H1 (cell line): ENCODE results near the gene DDX51. TPM values are rescaled to one million over a fixed set of nuclear protein-coding genes. Genes with fewer than 3 reads are reported as not detected.

ENCODE experiments used
- CTCF ChIA-PET: fragments of 300-600 bp; sonication (Branson Sonifier 250); formaldehyde crosslinking; loops from one replicate; lab custom pipeline; 2021; ENCODE audit not compliant: partially characterized antibody; lab: Charles Lee
- POLR2A ChIA-PET: fragments of 300-600 bp; sonication (Branson Sonifier 250); formaldehyde crosslinking; loops from one replicate; lab custom pipeline; 2021; ENCODE audit warnings: inconsistent platforms; ENCODE audit not compliant: partially characterized antibody; lab: Charles Lee
- DNase-seq, 2 experiments: peaks; one replicate each; pipeline versions ENCODE4 v3.0.0 to v3.0.0-alpha.2; 2010 to 2022; ENCODE audit warnings: low spot score in 2 of 2, low read depth in 1 of 2, mixed read lengths in 1 of 2
- FAIRE-seq: peaks from 2 replicates; lab custom pipeline; 2011; peaks lifted over from hg19 to GRCh38; lab: Jason Lieb, UNC
- H2AFZ ChIP-seq: 2 replicates; pipeline ENCODE4 v1.8.1; 2012; ENCODE audit warnings: low read length, inconsistent platforms
- H2AK5ac ChIP-seq: 2 replicates; pipeline ENCODE4 v1.6.1; 2013; ENCODE audit warnings: low read depth, low read length
- H2BK120ac ChIP-seq: replicated peaks from 2 replicates; pipeline ENCODE3; 2013; ENCODE audit warnings: low read depth, low read length, inconsistent platforms
- H2BK12ac ChIP-seq: 2 replicates; pipeline ENCODE4 v1.6.1; 2013; ENCODE audit warnings: low read depth, low read length
- H2BK15ac ChIP-seq: 2 replicates; pipeline ENCODE4 v1.6.1; 2013; ENCODE audit warnings: low read length
- H2BK20ac ChIP-seq: 2 replicates; pipeline ENCODE4 v1.6.1; 2013; ENCODE audit warnings: low read length
- H2BK5ac ChIP-seq: 2 replicates; pipeline ENCODE4 v1.6.1; 2013; ENCODE audit warnings: low read depth, low read length
- H3K14ac ChIP-seq: 2 replicates; pipeline ENCODE4 v1.6.1; 2013; ENCODE audit warnings: inconsistent platforms; ENCODE audit not compliant: insufficient read length
- H3K18ac ChIP-seq: 2 replicates; pipeline ENCODE4 v1.6.1; 2013; ENCODE audit warnings: low read length; ENCODE audit errors: extremely low read depth
- H3K23ac ChIP-seq: 2 replicates; pipeline ENCODE4 v1.6.1; 2013; ENCODE audit warnings: inconsistent platforms; ENCODE audit not compliant: insufficient read length
- H3K23me2 ChIP-seq: 2 replicates; pipeline ENCODE4 v1.6.1; 2013; ENCODE audit warnings: low read depth, low read length
- H3K27ac ChIP-seq: 2 replicates; pipeline ENCODE4 v1.6.1; 2011; ENCODE audit warnings: low read depth, low read length, inconsistent platforms
- H3K27me3 ChIP-seq, 4 experiments: replicated peaks in 1 of 4; 1 replicate in 1 of 4; 2 replicates in 3 of 4; pipeline versions ENCODE4 v1.6.1 to v1.8.1; 2011 to 2013; ENCODE audit warnings: low read length in 3 of 4, mild to moderate bottlenecking in 3 of 4, inconsistent platforms in 2 of 4, mixed read lengths in 2 of 4, moderate library complexity in 1 of 4; ENCODE audit not compliant: control insufficient read depth in 3 of 4, insufficient read depth in 3 of 4; ENCODE audit errors: extremely low read depth in 1 of 4
- H3K36me3 ChIP-seq, 4 experiments: 2 replicates each; pipeline versions ENCODE4 v1.6.1 to v1.8.1; 2011 to 2013; ENCODE audit warnings: mild to moderate bottlenecking in 4 of 4, low read length in 3 of 4, moderate library complexity in 2 of 4, control low read depth in 1 of 4, inconsistent platforms in 1 of 4; ENCODE audit not compliant: insufficient read depth in 4 of 4, control insufficient read depth in 2 of 4
- H3K4ac ChIP-seq: replicated peaks from 2 replicates; pipeline ENCODE3; 2013; ENCODE audit warnings: low read length, low read depth, mixed read lengths, inconsistent platforms; ENCODE audit not compliant: insufficient read length
- H3K4me1 ChIP-seq, 4 experiments: replicated peaks in 1 of 4; 1 replicate in 1 of 4; 2 replicates in 3 of 4; pipeline versions ENCODE4 v1.6.1 to v1.8.1; 2011 to 2013; ENCODE audit warnings: low read length in 3 of 4, inconsistent platforms in 2 of 4, mixed read lengths in 1 of 4; ENCODE audit not compliant: insufficient read depth in 4 of 4, control insufficient read depth in 3 of 4
- H3K4me2 ChIP-seq, 2 experiments: 2 replicates each; pipeline versions ENCODE4 v1.6.1 to v1.8.1; 2011 to 2013; ENCODE audit warnings: low read depth in 2 of 2, low read length in 2 of 2, control low read depth in 1 of 2, inconsistent platforms in 1 of 2, mild to moderate bottlenecking in 1 of 2; ENCODE audit not compliant: insufficient read depth in 1 of 2
- H3K4me3 ChIP-seq, 4 experiments: fragments of 200-600, 300-600 bp in 1 of 4; sonication (generic), shearing (Covaris generic), sonication (Bioruptor Twin) in 1 of 4; 2 replicates each; pipeline versions ENCODE4 v1.5.1 to v1.8.1; 2011 to 2016; ENCODE audit warnings: low read length in 4 of 4, low read depth in 3 of 4, control low read depth in 2 of 4, inconsistent platforms in 2 of 4, mild to moderate bottlenecking in 2 of 4, mixed read lengths in 1 of 4, moderate library complexity in 1 of 4; ENCODE audit not compliant: insufficient read depth in 2 of 4; ENCODE audit errors: extremely low read depth in 1 of 4
- H3K56ac ChIP-seq: replicated peaks from 2 replicates; pipeline ENCODE3; 2013; ENCODE audit warnings: low read depth, mild to moderate bottlenecking, mixed read lengths, low read length, inconsistent platforms; ENCODE audit not compliant: insufficient read length
- H3K79me1 ChIP-seq: 2 replicates; pipeline ENCODE4 v1.6.1; 2013; ENCODE audit warnings: low read depth, low read length, control low read depth
- H3K79me2 ChIP-seq, 2 experiments: 2 replicates each; pipeline versions ENCODE4 v1.6.1 to v1.8.1; 2012 to 2013; ENCODE audit warnings: low read length in 2 of 2, mild to moderate bottlenecking in 2 of 2, inconsistent platforms in 1 of 2; ENCODE audit not compliant: insufficient read depth in 2 of 2, control insufficient read depth in 1 of 2
- H3K9ac ChIP-seq, 4 experiments: replicated peaks in 1 of 4; 1 replicate in 1 of 4; 2 replicates in 3 of 4; pipeline versions ENCODE4 v1.6.1 to v1.8.1; 2011 to 2013; ENCODE audit warnings: low read depth in 3 of 4, low read length in 3 of 4, control low read depth in 2 of 4, mild to moderate bottlenecking in 2 of 4, moderate library complexity in 2 of 4, inconsistent platforms in 1 of 4; ENCODE audit errors: extremely low read depth in 1 of 4
- H3K9me3 ChIP-seq, 2 experiments: 2 replicates each; pipeline versions ENCODE4 v1.6.1 to v1.8.1; 2012 to 2013; ENCODE audit warnings: mild to moderate bottlenecking in 2 of 2, moderate library complexity in 2 of 2, control low read depth in 1 of 2, inconsistent platforms in 1 of 2, low read depth in 1 of 2, low read length in 1 of 2, mixed read lengths in 1 of 2; ENCODE audit not compliant: insufficient read depth in 2 of 2
- H4K20me1 ChIP-seq, 2 experiments: replicated peaks in 1 of 2; 2 replicates each; pipeline versions ENCODE3 to v1.8.1; 2011 to 2013; ENCODE audit warnings: inconsistent platforms in 2 of 2, low read length in 2 of 2, mild to moderate bottlenecking in 1 of 2; ENCODE audit not compliant: insufficient read depth in 2 of 2, control insufficient read depth in 1 of 2
- H4K5ac ChIP-seq: 2 replicates; pipeline ENCODE4 v1.6.1; 2013; ENCODE audit warnings: low read length, low read depth, mixed read lengths, inconsistent platforms; ENCODE audit not compliant: insufficient read length
- H4K8ac ChIP-seq: 2 replicates; pipeline ENCODE4 v1.8.0; 2013; ENCODE audit warnings: mild to moderate bottlenecking, moderate library complexity, low read length, inconsistent platforms; ENCODE audit not compliant: insufficient read depth; ENCODE audit errors: extremely low read depth
- H4K91ac ChIP-seq: replicated peaks from 2 replicates; pipeline ENCODE3; 2013; ENCODE audit warnings: low read length, mixed read lengths, inconsistent platforms; ENCODE audit not compliant: insufficient read length
- ASH2L ChIP-seq: fragments of 200-600, 300-600 bp; sonication (generic); IDR thresholded peaks from one replicate; pipeline ENCODE4 v1.7.1; 2017; ENCODE audit warnings: low read length
- BCL11A ChIP-seq, 2 experiments: IDR thresholded peaks; one replicate each; pipeline ENCODE4 v1.6.1; 2011; ENCODE audit warnings: low read depth in 2 of 2, low read length in 2 of 2, mild to moderate bottlenecking in 2 of 2
- EGR1 ChIP-seq: IDR thresholded peaks from 2 replicates; pipeline ENCODE4 v1.6.1; 2011; ENCODE audit warnings: low read depth, low read length, borderline replicate concordance
- HDAC6 ChIP-seq: IDR thresholded peaks from one replicate; pipeline ENCODE4 v1.7.1; 2012; ENCODE audit warnings: low read depth, mild to moderate bottlenecking, inconsistent platforms, low read length, moderate library complexity
- JUND ChIP-seq: IDR thresholded peaks from 2 replicates; pipeline ENCODE4 v1.6.1; 2011; ENCODE audit warnings: mild to moderate bottlenecking, improper control_type of control experiment, low read length
- MAFK ChIP-seq: IDR thresholded peaks from 2 replicates; pipeline ENCODE4 v1.6.1; 2012; ENCODE audit warnings: low read depth, mild to moderate bottlenecking, improper control_type of control experiment, low read length
- NRF1 ChIP-seq: IDR thresholded peaks from 2 replicates; pipeline ENCODE4 v1.6.1; 2011; ENCODE audit warnings: mild to moderate bottlenecking, low read depth, low read length, improper control_type of control experiment
- PHF8 ChIP-seq: fragments of 200-600 bp; sonication (generic); conservative IDR thresholded peaks from 2 replicates; pipeline ENCODE4 v1.7.1; 2012; ENCODE audit warnings: low read depth, mild to moderate bottlenecking, inconsistent platforms, low read length, moderate library complexity
- POLR2AphosphoS5 ChIP-seq: IDR thresholded peaks from 2 replicates; pipeline ENCODE4 v1.6.1; 2011; ENCODE audit warnings: low read depth, low read length
- RBBP5 ChIP-seq: IDR thresholded peaks from 2 replicates; pipeline ENCODE4 v1.7.1; 2012; ENCODE audit warnings: low read depth, mild to moderate bottlenecking, inconsistent platforms, low read length, moderate library complexity, borderline replicate concordance
- SUZ12 ChIP-seq: fragments of 200-600 bp; sonication (generic); IDR thresholded peaks from 2 replicates; pipeline ENCODE4 v1.6.1; 2012; ENCODE audit warnings: mild to moderate bottlenecking, inconsistent platforms, low read length, moderate library complexity, mixed read lengths
- TEAD4 ChIP-seq: IDR thresholded peaks from 2 replicates; pipeline ENCODE4 v1.6.1; 2012; ENCODE audit warnings: low read depth, low read length, inconsistent platforms, mixed read lengths
- WGBS, 2 experiments: shearing (Covaris generic) in 1 of 2; methylation state at CpG; one replicate each; pipeline versions ENCODE4 v1.1.6 to v1.1.7; 2013 to 2015; ENCODE audit warnings: low lambda C conversion rate in 2 of 2, mixed read lengths in 2 of 2, inconsistent platforms in 1 of 2, low coverage in 1 of 2, missing lambda C conversion rate in 1 of 2; ENCODE audit not compliant: insufficient replicate concordance in 2 of 2, insufficient coverage in 1 of 2, insufficient read length in 1 of 2; ENCODE audit errors: extremely low coverage in 1 of 2, missing lambda C conversion rate in 1 of 2; 5-methylcytosine and 5-hydroxymethylcytosine counted together
- polyA plus RNA-seq, 7 experiments: library from polyadenylated mRNA; depleted of rRNA in 3 of 7; stranded (reverse) in 5 of 7; unstranded in 2 of 7; fragments of >200 nt in 5 of 7; fragments of 200-250 nt in 2 of 7; gene quantifications; 1 replicate in 5 of 7; 2 replicates in 1 of 7; 4 replicates in 1 of 7; pipeline versions ENCODE4 v1.2.1 to v1.2.3, GENCODE V29; 2011 to 2013; ENCODE audit warnings: missing spikeins in 2 of 7, mixed read lengths in 2 of 7
- total RNA-seq: library from RNA; stranded (reverse); fragmentation: NEBNext Ultra II Directional; extraction: Animal tissue kit (Norgen Biotek cat#: 25700); gene quantifications from 2 replicates; pipeline ENCODE4 v1.2.1, GENCODE V29; 2021
- TF ChIP-seq, protein P1 (sequence below): IDR thresholded peaks from 2 replicates; pipeline ENCODE4 v1.6.1; 2012; ENCODE audit warnings: inconsistent platforms

DDX51 gene
- total and polyA plus RNA-seq, 2 of the 8 experiments (the other 6 are each of a cell fraction or from before 2014, with no cell fraction given): 11.2 to 24.4 TPM

DNA sequence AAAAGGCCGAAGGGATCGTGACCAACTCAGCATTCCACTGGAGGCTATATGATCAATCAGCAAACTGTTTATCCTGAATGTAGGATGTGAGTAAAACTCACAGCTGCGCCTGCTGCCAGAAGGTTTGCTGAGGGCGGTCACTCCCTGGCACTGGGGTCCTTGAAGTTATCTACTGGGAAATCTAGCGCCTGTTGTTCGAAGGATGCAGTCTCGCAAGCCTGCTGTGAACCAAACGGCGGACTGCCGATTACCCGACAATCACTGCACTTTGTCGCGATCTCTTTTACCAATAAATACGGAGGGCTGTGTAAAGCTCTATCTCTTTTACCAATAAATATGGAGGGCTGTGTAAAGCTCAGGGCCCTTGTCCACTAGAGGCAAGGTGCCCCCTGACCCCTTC is 12.9 kb downstream of the DDX51 start:
- H3K36me3 ChIP-seq: peaks cover 0 to 26% (median 11%) of the 10 kb centered on the region in 4 experiments; a peak in 6 of 8 replicates
- H3K56ac ChIP-seq: no peak overlapping the region
- H3K79me1 ChIP-seq: no peaks in the 10 kb centered on the region
- FAIRE-seq: no peak
- no peak overlapping the region for H4K5ac ChIP-seq
- no peak for DNase-seq
- H3K27me3 ChIP-seq: no peaks in the 10 kb centered on the region; a peak in 2 of 7 replicates
- no peak overlapping the region for H2BK12ac ChIP-seq
- H3K27ac ChIP-seq: no peak overlapping the region
- no peak overlapping the region for H3K4me3 ChIP-seq
- H3K23ac ChIP-seq: no peak overlapping the region
- H4K8ac ChIP-seq: no peak overlapping the region
- no peaks in the 10 kb centered on the region for H3K4me1 ChIP-seq
- H3K4ac ChIP-seq: no peak overlapping the region
- H4K20me1 ChIP-seq: no peaks in the 10 kb centered on the region
- no peak overlapping the region for H2BK15ac ChIP-seq
- H3K18ac ChIP-seq: no peak overlapping the region
- no peaks in the 10 kb centered on the region for H3K79me2 ChIP-seq
- H4K91ac ChIP-seq: no peak overlapping the region
- H2BK20ac ChIP-seq: no peak overlapping the region
- H2AK5ac ChIP-seq: no peak overlapping the region
- no peak overlapping the region for H2AFZ ChIP-seq
- H3K9me3 ChIP-seq: peaks cover 10 to 29% of the 10 kb centered on the region in 2 experiments
- no peak overlapping the region for H3K4me2 ChIP-seq
- no peak for TF ChIP-seq RBBP5
- no peak for TF ChIP-seq PHF8
- no peak for TF ChIP-seq NRF1
- TF ChIP-seq MAFK: no peak
- no peak for TF ChIP-seq BCL11A (IDR thresholded peaks at IDR 0.05; ENCODE audit: low read depth in 2 of 2, low read length in 2 of 2)
- no peak for TF ChIP-seq SUZ12
- TF ChIP-seq, protein P1, sequence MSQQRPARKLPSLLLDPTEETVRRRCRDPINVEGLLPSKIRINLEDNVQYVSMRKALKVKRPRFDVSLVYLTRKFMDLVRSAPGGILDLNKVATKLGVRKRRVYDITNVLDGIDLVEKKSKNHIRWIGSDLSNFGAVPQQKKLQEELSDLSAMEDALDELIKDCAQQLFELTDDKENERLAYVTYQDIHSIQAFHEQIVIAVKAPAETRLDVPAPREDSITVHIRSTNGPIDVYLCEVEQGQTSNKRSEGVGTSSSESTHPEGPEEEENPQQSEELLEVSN: no peak
- no peak for TF ChIP-seq EGR1
- TF ChIP-seq JUND: no peak
- no peak for TF ChIP-seq TEAD4
- TF ChIP-seq POLR2AphosphoS5: no peak
- no peak for TF ChIP-seq ASH2L
- TF ChIP-seq HDAC6: no peak
- no peak overlapping the region for H3K14ac ChIP-seq
- ChIA-PET CTCF (no interaction called here), POLR2A (interaction anchor here (1.2 to 1.6 kb wide), 3 partner anchors 8 to 37 kb away, joined by 3 to 5 read pairs (median 4); no protein-coding TSS in a partner anchor)
- H3K23me2 ChIP-seq: no peaks in the 10 kb centered on the region
- H2BK5ac ChIP-seq: no peak overlapping the region
- WGBS, 2 experiments: 94% methylated on average over 14 of the region's 14 CpGs; no CpG with 5 or more reads in 1 of the 2 experiments
- H3K9ac ChIP-seq: no peak overlapping the region
- no peak overlapping the region for H2BK120ac ChIP-seq
